A204.1 (cell line): ENCODE results near the gene INO80.
"Not testable (repeated sequence)": the region's sequence is repeated elsewhere in the genome, so short reads cannot be mapped to it uniquely, and the experiment has no call there.

ENCODE experiments used
- FAIRE-seq: peaks from 2 replicates; lab custom pipeline; 2012; peaks lifted over from hg19 to GRCh38; lab: Jason Lieb, UNC

The INO80 gene

GRCh38 chr15:40960151-40960885 lies 155.8 kb downstream of the INO80 start:
- FAIRE-seq = no peak

DNA sequence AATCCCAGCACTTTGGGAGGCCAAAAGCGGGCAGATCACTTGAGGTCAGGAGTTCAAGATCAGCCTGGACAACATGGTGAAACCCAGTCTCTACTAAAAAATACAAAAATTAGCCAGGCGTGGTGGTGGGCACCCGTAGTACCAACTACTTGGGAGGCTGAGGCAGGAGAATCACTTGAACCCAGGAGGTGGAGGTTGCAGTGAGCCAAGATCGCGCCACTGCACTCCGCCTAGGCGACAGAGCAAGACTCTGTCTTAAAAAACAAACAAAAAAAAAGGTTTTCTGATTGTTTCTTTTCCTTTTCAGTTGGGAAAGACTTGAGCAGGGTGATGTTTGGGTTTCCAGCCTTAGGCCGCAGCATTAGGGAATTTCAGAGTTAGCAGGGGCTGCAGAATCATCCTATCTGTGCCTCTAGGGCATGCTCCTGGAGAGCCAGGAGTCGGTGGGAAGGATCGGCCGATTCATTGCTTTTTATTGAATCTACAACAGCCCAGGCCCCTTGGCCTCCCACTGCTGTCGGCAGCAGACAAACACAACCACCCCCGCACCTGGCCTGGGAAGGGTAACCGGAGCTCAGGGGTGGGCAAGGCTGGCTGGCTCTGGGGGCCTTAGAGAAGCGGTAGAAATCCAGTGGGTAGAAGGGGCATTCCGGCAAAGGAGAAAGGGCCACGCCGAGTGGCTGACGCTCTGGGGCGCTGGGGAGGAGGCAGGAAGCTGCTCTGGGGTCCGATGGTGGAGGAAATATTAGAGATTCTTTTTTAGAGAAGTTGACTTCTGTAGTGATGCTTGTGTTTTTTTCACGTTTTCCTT lies 156.5 kb downstream of the INO80 start:
- no peak for FAIRE-seq

GRCh38 chr15:40958723-40959122 lies 157.4 kb downstream of the INO80 start:
- no peak for FAIRE-seq

DNA sequence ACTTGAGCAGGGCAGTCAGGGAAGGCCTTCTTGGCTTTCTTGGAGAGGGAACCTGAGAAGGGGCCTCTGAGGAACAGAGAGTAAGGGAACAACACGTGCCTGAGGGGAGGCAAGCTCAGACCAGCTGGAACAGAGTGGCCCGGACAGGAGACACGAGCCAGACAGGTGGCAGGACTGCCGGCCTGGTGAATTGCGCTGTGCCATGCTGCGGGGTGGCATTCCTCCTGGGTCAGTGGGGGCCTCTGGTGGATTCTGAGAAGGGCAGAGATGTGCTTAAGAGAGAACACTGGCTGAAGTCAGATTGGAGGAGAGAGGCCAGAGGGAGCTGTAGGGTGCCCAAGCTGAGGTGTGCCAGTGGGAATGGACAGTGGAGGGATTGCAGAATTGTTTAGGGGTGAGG lies 157.9 kb downstream of the INO80 start:
- FAIRE-seq = no peak

GRCh38 chr15:40957581-40958051 lies 158.5 kb downstream of the INO80 start:
- FAIRE-seq = no peak

- no peak for FAIRE-seq
These were observed 159.0 kb downstream of the INO80 start for GRCh38 chr15:40957041-40957555.

DNA sequence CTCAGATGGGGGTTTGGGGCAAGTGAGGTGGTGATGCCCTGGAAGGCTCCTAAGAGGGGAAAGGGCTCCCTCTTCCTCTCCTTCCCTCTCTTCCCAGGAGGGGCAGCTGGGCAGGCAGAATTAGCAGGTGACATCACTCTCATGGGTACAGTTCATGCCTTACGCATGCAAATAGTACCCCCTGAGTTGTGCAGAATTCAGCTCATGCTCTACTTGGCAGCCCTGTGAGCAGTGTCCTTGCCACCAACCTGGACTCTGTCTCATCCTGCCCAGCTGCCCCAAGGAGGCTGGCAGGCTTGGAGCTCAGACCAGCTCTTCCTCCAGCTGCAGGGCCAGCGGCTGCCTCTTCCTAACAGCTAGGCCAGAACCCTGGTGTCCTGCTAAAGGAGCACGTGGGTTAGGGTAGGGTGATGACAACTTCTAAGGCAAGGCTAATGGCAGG lies 159.5 kb downstream of the INO80 start:
- FAIRE-seq = no peak

DNA sequence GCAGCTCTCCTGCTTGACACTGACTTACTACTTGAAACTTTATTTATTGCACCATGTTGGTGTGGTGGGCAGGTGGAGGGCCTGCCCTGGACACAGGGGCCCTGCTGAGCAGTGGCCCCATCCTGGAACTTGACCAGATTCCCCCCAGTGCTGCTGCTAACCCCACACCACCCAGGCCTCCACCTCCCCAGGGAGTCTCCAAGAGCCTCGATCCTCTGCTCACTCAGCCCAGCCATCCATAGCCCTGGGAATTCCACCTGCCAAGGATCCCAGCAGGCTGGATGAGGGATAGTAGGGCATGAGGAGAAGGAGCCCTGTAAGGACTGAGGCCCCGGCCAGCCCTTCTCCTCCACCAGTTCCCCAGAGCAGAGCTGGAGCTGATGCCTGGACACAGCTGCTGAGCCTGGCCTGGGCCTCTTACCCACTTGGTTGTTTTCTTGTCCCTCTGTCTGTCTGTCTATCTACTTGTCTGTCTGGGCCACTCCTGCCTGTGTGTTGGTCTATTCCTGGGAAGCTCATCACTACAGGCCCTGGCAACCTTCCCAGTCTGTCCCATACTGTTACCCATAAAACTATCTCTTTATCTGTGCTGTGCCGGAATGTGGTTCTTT lies 160.0 kb downstream of the INO80 start:
- no peak for FAIRE-seq

GRCh38 chr15:40955141-40955903 lies 160.8 kb downstream of the INO80 start:
- FAIRE-seq = no peak

DNA sequence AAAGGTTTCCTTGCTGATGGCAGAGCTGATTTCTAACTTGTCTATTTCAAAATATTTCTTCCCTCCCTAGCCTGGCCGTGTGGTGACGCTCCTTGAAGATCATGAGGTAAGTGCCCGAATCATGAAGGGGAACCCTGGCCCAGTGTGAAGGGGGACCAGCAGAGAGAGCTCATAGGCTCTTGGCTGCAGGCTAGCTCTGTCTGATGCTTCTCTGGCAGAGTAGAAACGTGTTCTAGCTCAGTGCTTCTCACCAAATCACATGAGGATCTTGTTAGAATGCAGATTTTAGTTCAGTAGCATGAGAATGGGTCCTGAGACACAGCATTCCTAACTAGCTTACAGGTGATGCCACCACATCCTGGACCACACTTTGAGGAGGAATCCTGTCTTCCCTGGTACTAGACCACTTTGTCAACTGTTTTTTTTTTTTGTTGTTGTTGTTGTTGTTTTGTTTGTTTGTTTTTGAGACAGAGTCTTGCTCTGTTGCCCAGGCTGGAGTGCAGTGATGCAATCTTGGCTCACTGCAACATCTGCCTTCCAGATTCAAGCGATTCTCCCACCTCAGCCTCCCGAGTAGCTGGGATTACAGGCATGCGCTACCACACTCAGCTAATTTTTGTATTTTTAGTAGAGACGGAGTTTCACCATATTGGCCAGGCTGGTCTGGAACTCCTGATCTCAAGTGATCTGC lies 161.8 kb downstream of the INO80 start:
- not testable (repeated sequence) for FAIRE-seq

DNA sequence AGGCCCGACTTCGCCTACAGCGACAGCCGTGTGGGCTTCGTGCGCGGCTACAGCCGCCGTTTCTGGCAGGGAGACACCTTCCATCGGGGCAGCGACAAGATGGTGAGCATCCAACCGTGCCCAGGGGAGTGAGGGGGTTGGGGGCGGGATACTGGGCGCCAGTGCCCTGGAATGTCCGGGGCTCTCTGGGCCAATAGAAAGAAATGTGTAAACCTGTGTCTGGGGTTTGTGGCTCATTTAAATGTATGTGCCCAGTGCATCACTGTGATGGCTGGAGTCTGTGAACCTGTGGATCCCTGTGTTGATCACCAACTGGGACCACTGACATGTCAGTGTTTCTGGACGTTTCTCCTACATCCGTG lies 162.4 kb downstream of the INO80 start:
- FAIRE-seq = no peak

GRCh38 chr15:40952901-40953712 lies 163.0 kb downstream of the INO80 start, which contains the start of gene CHAC1:
TSS of gene CHAC1 (plus strand) at chr15:40953471. CDS start at chr15:40953584, 113 bp downstream.
- FAIRE-seq = peak; percentile 91

GRCh38 chr15:40952301-40952900 lies 163.7 kb downstream of the INO80 start:
- no peak for FAIRE-seq

- FAIRE-seq = no peak
These were observed 164.3 kb downstream of the INO80 start for GRCh38 chr15:40951764-40952163.

GRCh38 chr15:40949756-40950207 lies 166.3 kb downstream of the INO80 start:
- FAIRE-seq = no peak

GRCh38 chr15:40948706-40949473 lies 167.2 kb downstream of the INO80 start:
- FAIRE-seq = no peak

DNA sequence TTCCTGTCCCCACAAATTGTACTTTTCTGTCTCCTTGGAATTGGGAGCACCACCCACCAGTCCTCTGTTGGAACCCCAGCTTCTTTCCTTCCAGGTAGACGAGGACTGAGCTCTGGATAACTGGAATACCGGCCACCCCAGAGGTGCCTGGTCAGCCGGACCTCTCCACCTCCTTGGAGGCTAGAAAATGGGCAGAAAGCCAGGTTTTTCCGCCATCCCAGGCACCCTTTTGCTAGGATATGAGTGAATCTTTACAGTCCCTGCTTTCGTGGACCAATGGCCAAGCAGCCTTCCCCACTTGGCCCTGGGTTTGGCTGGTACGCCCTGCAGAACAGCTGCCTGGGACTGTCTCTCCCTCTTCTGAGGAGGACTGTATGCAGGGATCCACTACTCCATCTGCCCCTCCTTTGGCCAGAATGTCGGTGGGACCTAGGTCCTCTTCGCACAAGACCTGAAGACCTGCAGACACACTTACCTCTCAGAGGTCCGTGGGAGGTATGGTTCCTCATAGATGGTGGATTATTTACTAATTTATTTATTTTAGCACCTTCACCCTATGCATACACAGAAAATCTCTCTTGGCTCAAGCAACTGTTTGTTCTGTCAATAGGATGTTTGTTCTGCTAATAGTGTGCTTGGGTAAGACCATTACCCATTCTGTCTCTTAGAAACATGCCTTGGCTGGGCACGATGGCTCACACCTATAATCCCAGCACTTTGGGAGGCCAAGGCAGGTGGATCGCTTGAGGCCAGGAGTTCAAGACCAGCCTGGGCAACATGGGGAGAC lies 171.4 kb downstream of the INO80 start:
- no peak for FAIRE-seq

GRCh38 chr15:40943764-40944365 lies 172.2 kb downstream of the INO80 start:
- FAIRE-seq = no peak
